ENCODE measurements around the gene SLC26A8.

DNA sequence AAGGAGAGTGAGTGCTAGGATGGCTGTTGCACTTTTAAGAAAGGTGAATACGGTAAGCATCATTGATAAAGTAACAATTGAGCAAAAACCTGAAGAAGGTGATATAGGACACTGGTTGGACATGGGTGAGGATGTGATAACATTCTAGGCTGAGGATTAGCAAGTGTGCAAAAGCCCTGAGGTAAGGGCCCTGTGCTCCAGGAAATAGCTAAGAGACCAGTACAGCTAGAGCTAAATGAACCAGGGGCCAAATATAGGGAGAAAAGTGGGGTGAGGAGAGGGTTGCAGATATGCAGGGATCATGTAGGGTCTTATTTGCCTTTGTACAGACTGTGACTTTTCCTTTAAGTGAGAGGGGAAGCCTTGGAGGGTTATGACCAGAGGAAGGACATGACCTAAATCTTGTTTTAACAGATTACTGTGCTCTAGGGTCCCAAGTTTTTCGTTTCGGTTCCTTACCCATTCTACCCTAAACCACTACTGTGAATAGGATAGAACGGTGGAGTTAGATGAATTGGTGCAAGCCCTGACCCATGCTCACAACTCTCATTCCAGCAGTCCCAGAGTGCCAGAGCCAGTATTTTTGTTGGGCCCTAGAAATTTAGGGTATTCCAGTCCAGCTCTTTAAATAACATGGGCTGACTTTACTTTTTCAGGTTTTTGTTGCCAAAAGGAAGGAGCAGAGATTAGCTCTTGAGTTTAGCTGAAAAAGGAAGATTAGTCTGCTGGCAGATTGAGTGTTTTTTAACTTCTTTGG is 13.9 kb upstream of the SLC26A8 start:
- TF ChIP-seq, protein P1, sequence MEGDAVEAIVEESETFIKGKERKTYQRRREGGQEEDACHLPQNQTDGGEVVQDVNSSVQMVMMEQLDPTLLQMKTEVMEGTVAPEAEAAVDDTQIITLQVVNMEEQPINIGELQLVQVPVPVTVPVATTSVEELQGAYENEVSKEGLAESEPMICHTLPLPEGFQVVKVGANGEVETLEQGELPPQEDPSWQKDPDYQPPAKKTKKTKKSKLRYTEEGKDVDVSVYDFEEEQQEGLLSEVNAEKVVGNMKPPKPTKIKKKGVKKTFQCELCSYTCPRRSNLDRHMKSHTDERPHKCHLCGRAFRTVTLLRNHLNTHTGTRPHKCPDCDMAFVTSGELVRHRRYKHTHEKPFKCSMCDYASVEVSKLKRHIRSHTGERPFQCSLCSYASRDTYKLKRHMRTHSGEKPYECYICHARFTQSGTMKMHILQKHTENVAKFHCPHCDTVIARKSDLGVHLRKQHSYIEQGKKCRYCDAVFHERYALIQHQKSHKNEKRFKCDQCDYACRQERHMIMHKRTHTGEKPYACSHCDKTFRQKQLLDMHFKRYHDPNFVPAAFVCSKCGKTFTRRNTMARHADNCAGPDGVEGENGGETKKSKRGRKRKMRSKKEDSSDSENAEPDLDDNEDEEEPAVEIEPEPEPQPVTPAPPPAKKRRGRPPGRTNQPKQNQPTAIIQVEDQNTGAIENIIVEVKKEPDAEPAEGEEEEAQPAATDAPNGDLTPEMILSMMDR (IDR thresholded peaks at IDR 0.05) = no peak
- TF ChIP-seq POLR2A (IDR thresholded peaks at IDR 0.05) = no peak
